ENCODE measurements around the gene MARK1. TPM values are rescaled to one million over a fixed set of nuclear protein-coding genes. Genes with fewer than 3 reads are reported as not detected.
A peak's percentile ranks its signal among the peaks of the same experiment; 100 is the strongest.

The MARK1 gene
- total RNA-seq, 1 donor, result 0.72 TPM

DNA sequence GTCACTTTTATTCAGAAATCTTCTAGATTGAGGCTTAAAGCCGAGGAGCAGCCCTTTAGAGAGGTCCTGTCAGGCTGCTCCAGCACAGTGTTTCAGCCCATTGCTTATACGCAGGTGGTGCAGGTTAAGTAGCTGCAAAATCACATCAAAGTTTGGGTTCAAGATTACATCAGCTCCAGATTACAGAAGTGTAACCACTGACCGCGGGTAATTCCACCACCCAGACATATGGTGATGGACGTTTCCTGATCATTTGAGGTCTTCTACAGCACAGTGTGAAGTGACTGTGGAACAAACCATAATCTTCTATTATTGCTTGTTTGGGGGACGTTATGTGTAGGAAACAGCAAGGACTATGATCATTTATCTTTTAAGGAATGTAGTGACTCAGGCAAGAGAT, 174.0 kb downstream of the MARK1 start:
- H3K27ac ChIP-seq (ENCODE audit: low read depth, low read length), result no peak overlapping the region
- no peaks in the 10 kb centered on the region for H3K9me3 ChIP-seq (ENCODE audit: low read depth, low read length)
- no peaks in the 10 kb centered on the region for H4K20me1 ChIP-seq (ENCODE audit: insufficient read depth, low read length)
- TF ChIP-seq, protein P1, sequence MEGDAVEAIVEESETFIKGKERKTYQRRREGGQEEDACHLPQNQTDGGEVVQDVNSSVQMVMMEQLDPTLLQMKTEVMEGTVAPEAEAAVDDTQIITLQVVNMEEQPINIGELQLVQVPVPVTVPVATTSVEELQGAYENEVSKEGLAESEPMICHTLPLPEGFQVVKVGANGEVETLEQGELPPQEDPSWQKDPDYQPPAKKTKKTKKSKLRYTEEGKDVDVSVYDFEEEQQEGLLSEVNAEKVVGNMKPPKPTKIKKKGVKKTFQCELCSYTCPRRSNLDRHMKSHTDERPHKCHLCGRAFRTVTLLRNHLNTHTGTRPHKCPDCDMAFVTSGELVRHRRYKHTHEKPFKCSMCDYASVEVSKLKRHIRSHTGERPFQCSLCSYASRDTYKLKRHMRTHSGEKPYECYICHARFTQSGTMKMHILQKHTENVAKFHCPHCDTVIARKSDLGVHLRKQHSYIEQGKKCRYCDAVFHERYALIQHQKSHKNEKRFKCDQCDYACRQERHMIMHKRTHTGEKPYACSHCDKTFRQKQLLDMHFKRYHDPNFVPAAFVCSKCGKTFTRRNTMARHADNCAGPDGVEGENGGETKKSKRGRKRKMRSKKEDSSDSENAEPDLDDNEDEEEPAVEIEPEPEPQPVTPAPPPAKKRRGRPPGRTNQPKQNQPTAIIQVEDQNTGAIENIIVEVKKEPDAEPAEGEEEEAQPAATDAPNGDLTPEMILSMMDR (IDR thresholded peaks at IDR 0.05; ENCODE audit: extremely low read depth, low read depth, low read length), result no peak
- H2AFZ ChIP-seq (ENCODE audit: low read length), result no peak overlapping the region
- H3K27me3 ChIP-seq (ENCODE audit: insufficient read depth, low read length), result peaks cover 6% of the 10 kb centered on the region
- H3K4me2 ChIP-seq (ENCODE audit: insufficient read depth, low read length), result no peak overlapping the region
- no peaks in the 10 kb centered on the region for H3K36me3 ChIP-seq (ENCODE audit: insufficient read depth, low read length)
- no peaks in the 10 kb centered on the region for H3K79me2 ChIP-seq (ENCODE audit: insufficient read depth, low read length)
- peak; percentile 62 for DNase-seq (ENCODE audit: insufficient read length, low spot score, missing footprints)
- no peaks in the 10 kb centered on the region for H3K4me1 ChIP-seq (ENCODE audit: insufficient read depth, low read length)
- no peak overlapping the region for H3K4me3 ChIP-seq (ENCODE audit: insufficient read depth, low read length)

DNA sequence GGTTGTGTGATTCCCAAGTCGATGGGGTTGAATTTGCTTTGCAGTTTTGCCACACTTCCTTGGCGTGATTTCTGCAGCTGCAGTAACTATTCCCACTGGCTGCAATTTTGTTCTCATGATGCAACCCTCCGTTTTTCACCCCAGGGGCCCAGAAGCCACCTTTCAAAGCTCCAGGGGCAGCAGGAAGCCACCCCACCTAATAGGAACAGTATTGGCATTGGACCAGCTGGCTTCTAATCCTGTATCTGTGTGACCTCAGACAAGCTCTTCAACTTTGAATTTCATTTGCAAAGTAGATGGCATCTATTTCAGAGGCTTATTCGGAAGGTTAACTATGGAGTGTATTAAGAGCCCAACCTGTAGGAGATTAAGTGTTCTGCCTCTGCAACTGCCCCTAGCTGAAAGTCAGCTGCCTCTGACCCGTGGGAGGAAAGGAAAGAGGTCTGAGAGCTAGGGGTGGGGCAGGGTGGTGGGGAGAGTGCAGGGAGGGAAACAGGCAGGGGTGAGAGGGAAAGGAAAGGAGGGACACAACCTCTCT, 174.9 kb downstream of the MARK1 start:
- TF ChIP-seq, protein P1 (IDR thresholded peaks at IDR 0.05; ENCODE audit: extremely low read depth, low read depth, low read length), result no peak
- no peak overlapping the region for H3K4me2 ChIP-seq (ENCODE audit: insufficient read depth, low read length)
- H3K4me1 ChIP-seq (ENCODE audit: insufficient read depth, low read length), result no peaks in the 10 kb centered on the region
- H4K20me1 ChIP-seq (ENCODE audit: insufficient read depth, low read length), result no peaks in the 10 kb centered on the region
- H3K36me3 ChIP-seq (ENCODE audit: insufficient read depth, low read length), result no peaks in the 10 kb centered on the region
- no peak overlapping the region for H3K27ac ChIP-seq (ENCODE audit: low read depth, low read length)
- H3K9me3 ChIP-seq (ENCODE audit: low read depth, low read length), result no peaks in the 10 kb centered on the region
- H2AFZ ChIP-seq (ENCODE audit: low read length), result no peak overlapping the region
- DNase-seq (ENCODE audit: insufficient read length, low spot score, missing footprints), result no peak
- no peaks in the 10 kb centered on the region for H3K79me2 ChIP-seq (ENCODE audit: insufficient read depth, low read length)
- no peak overlapping the region for H3K4me3 ChIP-seq (ENCODE audit: insufficient read depth, low read length)
- H3K27me3 ChIP-seq (ENCODE audit: insufficient read depth, low read length), result peaks cover 6% of the 10 kb centered on the region

DNA sequence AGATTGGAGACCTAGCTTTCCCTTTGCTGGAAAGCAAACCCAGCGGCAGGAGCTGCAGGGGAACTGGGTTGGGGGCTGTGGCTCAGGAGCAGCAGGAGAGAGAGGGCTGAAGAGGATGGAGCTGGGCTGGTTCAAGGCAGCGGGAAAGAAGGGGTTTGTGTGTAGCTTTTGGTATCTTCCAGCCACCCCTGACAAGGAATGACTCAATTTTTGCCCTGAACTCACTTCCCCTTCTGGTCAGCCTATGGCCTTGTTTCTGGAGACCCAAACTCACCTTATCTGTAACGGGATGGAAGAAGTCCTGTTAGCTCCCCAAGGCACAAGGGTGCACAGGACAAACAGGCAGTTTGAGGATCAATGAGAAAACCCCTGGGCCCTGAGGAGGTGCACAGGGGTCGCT, 175.4 kb downstream of the MARK1 start:
- no peak overlapping the region for H3K4me2 ChIP-seq (ENCODE audit: insufficient read depth, low read length)
- H4K20me1 ChIP-seq (ENCODE audit: insufficient read depth, low read length), result no peaks in the 10 kb centered on the region
- H3K9me3 ChIP-seq (ENCODE audit: low read depth, low read length), result no peaks in the 10 kb centered on the region
- H3K79me2 ChIP-seq (ENCODE audit: insufficient read depth, low read length), result no peaks in the 10 kb centered on the region
- no peak overlapping the region for H2AFZ ChIP-seq (ENCODE audit: low read length)
- TF ChIP-seq, protein P1 (IDR thresholded peaks at IDR 0.05; ENCODE audit: extremely low read depth, low read depth, low read length), result no peak
- no peak overlapping the region for H3K27ac ChIP-seq (ENCODE audit: low read depth, low read length)
- peaks cover 6% of the 10 kb centered on the region for H3K27me3 ChIP-seq (ENCODE audit: insufficient read depth, low read length)
- no peaks in the 10 kb centered on the region for H3K36me3 ChIP-seq (ENCODE audit: insufficient read depth, low read length)
- no peak overlapping the region for H3K4me3 ChIP-seq (ENCODE audit: insufficient read depth, low read length)
- no peaks in the 10 kb centered on the region for H3K4me1 ChIP-seq (ENCODE audit: insufficient read depth, low read length)
- no peak for DNase-seq (ENCODE audit: insufficient read length, low spot score, missing footprints)

DNA sequence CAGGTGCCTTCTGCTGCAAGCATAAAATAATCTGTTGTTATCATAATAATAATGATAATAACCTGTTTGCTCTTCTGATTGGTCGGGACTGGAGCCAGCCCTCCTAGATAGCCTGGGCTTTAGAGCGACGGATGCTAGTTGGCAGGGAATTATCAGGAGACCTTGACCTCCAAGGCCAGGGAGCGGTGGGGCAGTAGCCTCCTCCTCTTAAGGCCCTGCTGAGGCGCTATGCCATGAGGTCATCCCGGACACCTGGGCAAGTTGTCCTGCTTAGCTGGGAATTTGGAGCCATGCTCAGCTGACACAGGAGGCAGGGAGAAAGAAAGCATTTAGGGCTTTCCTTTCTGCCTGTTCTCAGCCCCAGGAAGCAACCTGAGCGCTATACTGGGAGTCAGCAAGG, 177.8 kb downstream of the MARK1 start:
- no peak overlapping the region for H3K27ac ChIP-seq (ENCODE audit: low read depth, low read length)
- H4K20me1 ChIP-seq (ENCODE audit: insufficient read depth, low read length), result no peaks in the 10 kb centered on the region
- no peaks in the 10 kb centered on the region for H3K36me3 ChIP-seq (ENCODE audit: insufficient read depth, low read length)
- H3K79me2 ChIP-seq (ENCODE audit: insufficient read depth, low read length), result no peaks in the 10 kb centered on the region
- no peak overlapping the region for H2AFZ ChIP-seq (ENCODE audit: low read length)
- no peaks in the 10 kb centered on the region for H3K9me3 ChIP-seq (ENCODE audit: low read depth, low read length)
- H3K4me2 ChIP-seq (ENCODE audit: insufficient read depth, low read length), result no peak overlapping the region
- H3K4me3 ChIP-seq (ENCODE audit: insufficient read depth, low read length), result no peak overlapping the region
- TF ChIP-seq, protein P1 (IDR thresholded peaks at IDR 0.05; ENCODE audit: extremely low read depth, low read depth, low read length), result no peak
- no peaks in the 10 kb centered on the region for H3K4me1 ChIP-seq (ENCODE audit: insufficient read depth, low read length)
- peaks cover 6% of the 10 kb centered on the region for H3K27me3 ChIP-seq (ENCODE audit: insufficient read depth, low read length)
- no peak for DNase-seq (ENCODE audit: insufficient read length, low spot score, missing footprints)

Measured in osteoblast (primary cell).